HepG2 (cell line): ENCODE data around the gene IQGAP3. TPM values are rescaled to one million over a fixed set of nuclear protein-coding genes. Genes with fewer than 3 reads are reported as not detected.
A peak's percentile ranks its signal among the peaks of the same experiment; 100 is the strongest.

Experiments
- BCL6 ChIP-seq: IDR thresholded peaks from 2 replicates; pipeline ENCODE4 v1.6.1; 2016; ENCODE audit warnings: missing genetic modification reagents, missing compliant biosample characterization
- EEA1 ChIP-seq: sonication (generic); formaldehyde crosslinking; IDR thresholded peaks from 2 replicates; pipeline ENCODE4 v1.5.1; 2020; ENCODE audit warnings: mild to moderate bottlenecking, missing genetic modification reagents, borderline replicate concordance
- FOXP4 ChIP-seq: sonication (generic); formaldehyde crosslinking; IDR thresholded peaks from 2 replicates; pipeline ENCODE4 v1.4.0; 2020; ENCODE audit warnings: missing genetic modification reagents
- MAFK ChIP-seq, 2 experiments: IDR thresholded peaks in 1 of 2; conservative IDR thresholded peaks in 1 of 2; 2 replicates each; pipeline ENCODE4 v1.6.1; 2011; ENCODE audit warnings: improper control_type of control experiment in 2 of 2, low read length in 2 of 2
- NCOA2 ChIP-seq: sonication (generic); formaldehyde crosslinking; IDR thresholded peaks from 2 replicates; pipeline ENCODE4 v1.8.0; 2022; ENCODE audit warnings: inconsistent platforms
- NCOR1 ChIP-seq: fragments of 200-600 bp; sonication (generic); IDR thresholded peaks from 2 replicates; pipeline ENCODE4 v1.7.0; 2017; ENCODE audit warnings: antibody characterized with exemption, low read length, borderline replicate concordance
- RARG ChIP-seq: sonication (generic); formaldehyde crosslinking; IDR thresholded peaks from 2 replicates; pipeline ENCODE4 v1.4.0; 2020; ENCODE audit warnings: low read depth, mild to moderate bottlenecking, missing genetic modification reagents
- RFX1 ChIP-seq: fragments of 450-650 bp; IDR thresholded peaks from 2 replicates; pipeline ENCODE4 v1.6.1; 2017
- SOX6 ChIP-seq, 2 experiments: fragments of 450-650 bp in 1 of 2; sonication (generic) in 1 of 2; formaldehyde crosslinking in 1 of 2; IDR thresholded peaks; 2 replicates each; pipeline versions ENCODE4 v1.4.0 to v1.6.1; 2017 to 2020; ENCODE audit warnings: antibody characterized with exemption in 1 of 2, mild to moderate bottlenecking in 1 of 2, missing genetic modification reagents in 1 of 2
- SYNCRIP ChIP-seq: fragments of 200-400 bp; formaldehyde crosslinking; IDR thresholded peaks from 2 replicates; pipeline ENCODE4 v1.6.1; 2018; ENCODE audit warnings: mild to moderate bottlenecking, low read depth, low read length; ENCODE audit not compliant: insufficient read depth
- TFDP2 ChIP-seq: sonication (generic); formaldehyde crosslinking; IDR thresholded peaks from 2 replicates; pipeline ENCODE4 v1.4.0; 2020; ENCODE audit warnings: missing genetic modification reagents
- TMF1 ChIP-seq: sonication (generic); formaldehyde crosslinking; IDR thresholded peaks from 2 replicates; pipeline ENCODE4 v1.8.1; 2022; ENCODE audit warnings: low read depth, missing genetic modification reagents
- ZNF354B ChIP-seq: sonication (generic); formaldehyde crosslinking; IDR thresholded peaks from 2 replicates; pipeline ENCODE4 v1.8.0; 2022; ENCODE audit warnings: mild to moderate bottlenecking, missing genetic modification reagents
- ZNF646 ChIP-seq: sonication (generic); formaldehyde crosslinking; IDR thresholded peaks from 2 replicates; pipeline ENCODE4 v1.9.0; 2021; ENCODE audit warnings: mild to moderate bottlenecking, missing genetic modification reagents
- ZNF670 ChIP-seq: sonication (generic); formaldehyde crosslinking; IDR thresholded peaks from 2 replicates; pipeline ENCODE4 v1.8.0; 2022; ENCODE audit warnings: mild to moderate bottlenecking, missing genetic modification reagents, borderline replicate concordance
- ZNF800 ChIP-seq: sonication (generic); formaldehyde crosslinking; IDR thresholded peaks from 2 replicates; pipeline ENCODE4 v1.4.0; 2020; ENCODE audit warnings: missing genetic modification reagents
- ZSCAN31 ChIP-seq: sonication (generic); formaldehyde crosslinking; IDR thresholded peaks from 2 replicates; pipeline ENCODE4 v1.5.0; 2020; ENCODE audit warnings: low read depth, mild to moderate bottlenecking, missing genetic modification reagents
- polyA plus RNA-seq, 8 experiments: library from polyadenylated mRNA; depleted of rRNA in 3 of 8; stranded (reverse) in 7 of 8; unstranded in 1 of 8; fragments of >200 nt; fragmentation: Illumina TruSeq in 4 of 8; extraction: Trizol in 4 of 8; gene quantifications; 2 replicates each; pipeline versions ENCODE4 v1.2.1 to v1.2.3, GENCODE V29; 2011 to 2016; ENCODE audit warnings: low read depth in 4 of 8, missing spikeins in 1 of 8, mixed read lengths in 1 of 8; ENCODE audit not compliant: insufficient read depth in 1 of 8
- total RNA-seq, 5 experiments: library from RNA; depleted of rRNA; stranded (reverse); fragments of >200 nt; fragmentation: Illumina TruSeq; extraction: Trizol; gene quantifications; 2 replicates each; pipeline ENCODE4 v1.2.3, GENCODE V29; 2016; ENCODE audit warnings: low read depth in 1 of 5

Gene IQGAP3
- total and polyA plus RNA-seq, 2 of the 13 experiments (the other 11 are each of a cell fraction or from before 2014, with no cell fraction given): 13.5 to 14.1 TPM

- TF ChIP-seq FOXP4 (no peak), BCL6 (0 out of 2 replicates have a peak, but pooled peaks have one; percentile 10), NCOR1 (no peak), EEA1 (no peak), NCOA2 (CRISPR knock-in tag) (0 out of 2 replicates have a peak, but pooled peaks have one; percentile 28), ZNF354B (CRISPR knock-in tag) (no peak), ZNF800 (0 out of 2 replicates have a peak, but pooled peaks have one; percentile 62), TFDP2 (peak; percentile 82; the same call in 1 of the 2 replicates), SYNCRIP (no peak), ZSCAN31 (peak; percentile 72; the same call in 1 of the 2 replicates), ZNF646 (no peak), ZNF670 (CRISPR knock-in tag) (no peak), SOX6 (IDR thresholded peaks at IDR 0.05) (no peak), SOX6 (CRISPR knock-in tag; IDR thresholded peaks at IDR 0.05) (peak; percentile 51; the same call in 1 of the 2 replicates), TMF1 (CRISPR knock-in tag) (no peak), RFX1 (peak; percentile 60), RARG (CRISPR knock-in tag) (no peak), MAFK (conservative IDR thresholded peaks at IDR 0.05 in 1 of 2, IDR thresholded peaks at IDR 0.05 in 1 of 2; ENCODE audit: low read length in 2 of 2) (no peak)
Observed at GRCh38 chr1:156601122-156601830, 28.9 kb upstream of the IQGAP3 start, which contains the start of gene GPATCH4 (continued).
